Gastroesophageal sphincter (tissue), 3 donors: Measurements from ENCODE around the gene KL.

Experiments
- POLR2A ChIP-seq, 2 donors: fragments of 450-650 bp; IDR thresholded peaks; one replicate each; pipeline ENCODE4 v1.6.1; 2017; ENCODE audit warnings: antibody characterized with exemption in 2 of 2, mild to moderate bottlenecking in 2 of 2, moderate library complexity in 1 of 2
- TF ChIP-seq, protein P1 (sequence below), 4 experiments: fragments of 200-600 bp in 2 of 4; fragments of 450-650 bp in 2 of 4; sonication (generic) in 1 of 4; IDR thresholded peaks; one replicate each; pipeline ENCODE4 v1.5.1; 2017 to 2019; ENCODE audit warnings: antibody characterized with exemption in 4 of 4, mild to moderate bottlenecking in 2 of 4, moderate library complexity in 2 of 4

DNA sequence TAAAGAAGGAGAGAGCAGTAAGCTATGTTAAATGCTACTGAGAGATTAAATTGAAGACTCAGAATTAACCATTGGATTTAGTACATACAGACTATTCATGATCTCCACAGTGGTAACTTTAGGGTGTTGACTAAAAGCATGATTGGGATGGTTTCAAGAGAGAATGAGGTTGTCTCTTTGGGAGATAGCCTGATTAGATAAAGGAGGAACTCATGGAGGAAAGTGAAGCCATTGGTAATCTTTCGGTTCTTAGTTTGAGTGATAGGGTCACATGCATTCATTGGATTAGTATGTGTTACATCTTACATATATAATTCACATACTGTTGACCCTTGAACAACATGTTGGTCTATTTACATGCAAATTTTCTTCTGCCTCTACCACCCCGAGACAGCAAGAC is 18.8 kb upstream of the KL start:
- TF ChIP-seq, protein P1, sequence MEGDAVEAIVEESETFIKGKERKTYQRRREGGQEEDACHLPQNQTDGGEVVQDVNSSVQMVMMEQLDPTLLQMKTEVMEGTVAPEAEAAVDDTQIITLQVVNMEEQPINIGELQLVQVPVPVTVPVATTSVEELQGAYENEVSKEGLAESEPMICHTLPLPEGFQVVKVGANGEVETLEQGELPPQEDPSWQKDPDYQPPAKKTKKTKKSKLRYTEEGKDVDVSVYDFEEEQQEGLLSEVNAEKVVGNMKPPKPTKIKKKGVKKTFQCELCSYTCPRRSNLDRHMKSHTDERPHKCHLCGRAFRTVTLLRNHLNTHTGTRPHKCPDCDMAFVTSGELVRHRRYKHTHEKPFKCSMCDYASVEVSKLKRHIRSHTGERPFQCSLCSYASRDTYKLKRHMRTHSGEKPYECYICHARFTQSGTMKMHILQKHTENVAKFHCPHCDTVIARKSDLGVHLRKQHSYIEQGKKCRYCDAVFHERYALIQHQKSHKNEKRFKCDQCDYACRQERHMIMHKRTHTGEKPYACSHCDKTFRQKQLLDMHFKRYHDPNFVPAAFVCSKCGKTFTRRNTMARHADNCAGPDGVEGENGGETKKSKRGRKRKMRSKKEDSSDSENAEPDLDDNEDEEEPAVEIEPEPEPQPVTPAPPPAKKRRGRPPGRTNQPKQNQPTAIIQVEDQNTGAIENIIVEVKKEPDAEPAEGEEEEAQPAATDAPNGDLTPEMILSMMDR (IDR thresholded peaks at IDR 0.05) = no peak
- no peak for TF ChIP-seq POLR2A (IDR thresholded peaks at IDR 0.05)
